GM19240 (cell line): ENCODE results near the gene IFT43.

ENCODE experiments used
- DNase-seq: peaks from one replicate; pipeline ENCODE4 v3.0.0; 2011; ENCODE audit warnings: low spot score; ENCODE audit not compliant: insufficient read length

IFT43 gene

DNA sequence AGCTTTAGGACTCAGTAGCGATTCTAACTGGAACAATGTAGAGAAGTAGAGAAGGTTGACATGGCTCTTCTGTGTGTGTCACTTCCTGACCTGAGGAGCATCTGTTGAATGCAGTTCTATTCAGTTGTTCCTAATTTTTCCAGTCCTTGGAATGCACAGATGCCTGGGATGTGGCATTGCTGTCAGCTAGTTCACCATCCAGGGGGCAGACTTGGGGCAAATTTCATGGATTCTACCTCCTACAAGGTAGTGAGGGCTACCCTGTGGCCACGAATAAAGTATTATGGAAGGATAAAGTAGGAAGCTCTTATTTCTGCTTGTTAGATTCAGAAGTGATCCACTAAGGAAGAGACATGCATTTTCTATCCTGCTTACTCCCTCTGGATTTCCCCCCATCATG, 91.8 kb downstream of the IFT43 start:
- DNase-seq, result no peak

GRCh38 chr14:76078501-76078900, 92.9 kb downstream of the IFT43 start:
- no peak for DNase-seq

- no peak for DNase-seq
These were observed 94.5 kb downstream of the IFT43 start for GRCh38 chr14:76080025-76080424.

GRCh38 chr14:76080471-76080870, 94.9 kb downstream of the IFT43 start:
- DNase-seq, result no peak

DNA sequence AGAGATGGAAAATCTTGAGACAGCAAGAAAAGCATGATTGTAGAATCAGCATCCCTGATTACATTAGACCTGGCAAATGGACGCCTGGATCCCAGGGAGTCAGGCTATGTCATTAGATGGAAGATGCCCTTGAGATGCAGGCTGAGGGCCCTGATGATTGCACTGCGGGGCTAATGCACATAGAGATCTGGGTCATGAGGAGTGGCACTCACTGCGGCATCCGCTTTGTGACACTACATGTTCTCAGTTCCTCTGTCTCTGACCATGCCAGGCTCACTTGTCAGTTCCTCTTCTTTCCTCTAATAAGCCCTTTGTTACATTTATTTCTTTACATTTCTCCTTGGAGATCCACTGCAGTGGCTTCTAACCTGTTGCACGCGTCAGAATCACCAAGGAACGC, 96.1 kb downstream of the IFT43 start:
- DNase-seq, result no peak

DNA sequence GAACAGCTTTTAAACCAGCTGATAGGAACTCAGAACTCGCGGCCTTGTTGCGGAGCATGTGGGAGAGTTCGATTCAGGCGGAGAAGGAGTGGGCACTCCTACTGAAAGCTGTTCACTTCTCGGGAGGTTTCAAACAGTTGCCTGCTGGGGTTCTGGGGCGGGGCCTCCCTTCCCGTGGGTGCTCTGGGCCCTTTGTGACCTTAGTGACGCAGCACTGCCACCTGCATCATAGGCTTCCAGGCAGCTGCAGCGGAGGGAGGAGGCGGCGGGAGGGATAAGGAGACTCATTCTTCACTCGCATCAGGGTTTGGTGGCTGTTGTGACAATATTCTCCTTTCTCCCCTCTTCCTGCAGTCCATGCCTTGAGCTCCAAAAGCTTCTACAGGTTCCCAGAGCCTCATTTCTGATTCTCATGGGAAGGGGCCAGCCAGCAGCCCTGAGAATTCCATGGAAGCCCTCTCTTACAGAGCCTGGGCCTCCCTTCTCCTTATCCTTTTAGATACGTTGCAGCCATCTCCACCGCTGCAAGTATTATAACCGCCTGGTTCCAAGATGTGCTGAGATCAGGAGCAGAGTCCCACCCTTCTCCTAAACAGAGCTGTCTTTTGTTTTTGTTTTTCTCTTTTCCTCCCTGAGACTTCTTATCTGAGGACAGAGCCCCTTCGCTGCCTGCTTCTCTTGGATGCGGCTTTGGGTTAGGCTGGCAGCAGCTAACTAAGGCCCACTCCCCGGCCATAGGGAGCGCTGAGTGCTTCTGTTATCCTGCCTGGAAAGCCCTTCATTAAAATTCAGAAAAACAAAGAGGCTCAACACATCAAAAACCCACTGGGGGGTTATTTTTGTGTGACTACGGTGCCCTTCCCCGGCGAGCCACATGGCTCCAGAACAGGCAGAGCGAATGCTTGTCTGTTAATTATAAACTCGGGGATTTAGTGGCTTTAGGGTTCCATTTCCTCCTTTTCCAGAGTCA, 98.5 kb downstream of the IFT43 start:
- DNase-seq, result no peak

DNA sequence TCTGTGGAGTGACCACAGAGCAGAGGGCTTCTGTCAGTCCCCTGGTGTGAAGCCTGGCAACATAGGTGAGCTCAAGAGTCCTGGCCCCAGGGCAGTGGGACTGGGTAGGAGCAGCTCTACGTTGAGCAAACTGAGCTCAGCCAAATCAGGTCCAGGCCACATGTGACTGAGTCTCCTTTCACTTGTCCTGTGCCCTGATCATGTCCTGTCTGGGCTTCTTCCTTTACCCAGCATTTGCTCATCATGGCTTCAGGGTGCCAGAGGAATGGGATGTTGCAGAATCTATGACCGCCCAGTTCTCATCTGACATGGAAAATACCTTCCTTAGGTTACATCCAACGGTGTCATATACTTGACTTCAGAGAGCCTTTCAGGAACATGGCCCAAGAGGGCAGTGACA, 99.8 kb downstream of the IFT43 start:
- DNase-seq, result no peak

DNA sequence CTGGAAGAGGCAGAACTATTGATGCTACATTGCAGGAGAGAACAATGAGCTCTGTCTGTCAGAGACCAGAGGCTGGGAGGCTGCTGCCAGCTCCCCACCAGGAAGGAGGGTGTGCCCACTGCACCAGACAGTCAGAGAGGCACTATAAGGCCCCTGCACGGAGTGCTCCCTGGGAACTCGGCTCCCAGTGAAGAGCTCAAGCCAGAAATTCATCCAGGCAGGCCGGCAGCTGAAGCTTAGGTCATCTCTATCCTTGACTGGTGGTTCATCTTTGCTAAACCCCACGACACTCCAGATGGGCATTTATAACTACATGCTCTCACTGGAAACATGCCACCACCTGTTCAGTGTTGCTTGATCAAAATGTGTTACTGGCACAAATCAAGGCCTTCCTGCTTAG, 101.1 kb downstream of the IFT43 start:
- DNase-seq, result no peak

DNA sequence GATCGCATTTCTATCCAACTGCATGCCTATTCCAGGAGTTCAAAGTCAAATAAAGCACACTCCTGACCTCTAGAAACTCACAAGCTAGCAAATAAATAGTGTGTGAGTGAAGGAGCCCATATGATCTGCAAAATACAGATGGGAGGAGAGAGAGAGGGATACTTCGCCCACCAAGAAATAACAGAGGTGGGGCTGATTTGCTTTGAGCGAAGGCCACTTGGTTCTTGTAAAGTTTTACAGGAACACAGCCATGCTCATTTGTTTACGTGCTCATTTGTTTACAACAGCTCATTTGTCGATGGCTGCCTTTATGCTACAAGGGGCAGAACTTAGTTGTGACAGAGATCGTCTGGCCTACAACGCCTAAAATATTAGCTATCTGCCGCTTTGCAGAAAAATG, 102.8 kb downstream of the IFT43 start:
- DNase-seq, result no peak

GRCh38 chr14:76088771-76089571, 103.4 kb downstream of the IFT43 start:
- DNase-seq, result no peak

- no peak for DNase-seq
These were observed 104.0 kb downstream of the IFT43 start for GRCh38 chr14:76089575-76089974.

DNA sequence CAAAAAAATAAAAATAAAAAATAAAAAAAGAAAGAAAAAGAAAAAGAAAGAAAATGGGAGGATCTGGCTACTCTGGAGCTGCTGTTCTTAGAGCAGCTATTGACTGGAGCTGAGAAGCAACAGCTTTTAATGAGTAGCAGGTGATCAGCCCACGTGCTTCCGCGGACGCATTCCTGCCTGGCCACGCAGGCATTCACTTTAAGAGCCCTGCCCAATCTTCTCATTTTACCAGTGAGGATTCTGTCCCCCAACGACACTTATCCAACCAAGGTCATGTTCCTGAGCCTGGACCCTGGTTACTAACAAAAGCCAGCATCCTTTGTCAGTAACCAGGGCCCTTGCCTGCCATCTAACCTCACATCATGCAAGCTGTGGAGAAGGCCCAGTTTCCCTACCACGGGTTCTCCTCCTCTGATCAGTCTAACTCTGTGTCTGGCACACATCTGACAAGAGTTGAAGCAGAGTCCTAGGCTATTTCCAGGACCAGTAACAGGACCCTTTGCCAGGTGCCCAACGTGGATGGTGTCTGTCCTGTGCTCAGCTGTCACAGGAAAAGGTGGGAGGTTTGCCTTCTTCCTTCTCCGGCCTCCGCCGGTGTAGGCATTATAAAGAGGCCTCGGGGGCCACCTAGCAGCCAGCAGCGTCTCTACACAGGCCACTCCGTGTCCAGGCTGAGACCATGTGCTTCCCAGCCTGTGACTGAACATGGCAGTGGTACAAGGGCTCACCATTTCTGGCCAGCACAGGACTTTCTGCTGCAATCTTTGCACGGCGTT, 105.2 kb downstream of the IFT43 start:
- no peak for DNase-seq

DNA sequence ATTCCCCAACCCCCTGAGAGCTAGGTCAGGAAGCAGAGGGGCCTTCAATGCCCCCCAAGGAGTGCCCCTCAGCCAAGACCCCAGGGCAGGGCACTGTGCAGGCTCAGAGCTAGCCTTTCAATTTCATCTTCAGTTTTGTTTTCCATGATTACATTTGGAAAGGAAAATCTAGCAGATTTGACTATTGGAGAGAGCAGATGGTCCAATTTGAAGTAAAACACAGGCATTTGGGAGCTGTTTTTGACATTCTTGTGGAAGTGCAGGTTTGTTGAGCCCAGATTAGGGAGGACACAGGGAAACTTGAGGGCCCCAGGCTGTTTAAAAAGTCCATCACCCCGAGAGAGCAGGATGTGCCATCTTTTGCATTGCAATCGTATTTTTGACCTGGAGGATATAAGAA, 107.5 kb downstream of the IFT43 start:
- no peak for DNase-seq

DNA sequence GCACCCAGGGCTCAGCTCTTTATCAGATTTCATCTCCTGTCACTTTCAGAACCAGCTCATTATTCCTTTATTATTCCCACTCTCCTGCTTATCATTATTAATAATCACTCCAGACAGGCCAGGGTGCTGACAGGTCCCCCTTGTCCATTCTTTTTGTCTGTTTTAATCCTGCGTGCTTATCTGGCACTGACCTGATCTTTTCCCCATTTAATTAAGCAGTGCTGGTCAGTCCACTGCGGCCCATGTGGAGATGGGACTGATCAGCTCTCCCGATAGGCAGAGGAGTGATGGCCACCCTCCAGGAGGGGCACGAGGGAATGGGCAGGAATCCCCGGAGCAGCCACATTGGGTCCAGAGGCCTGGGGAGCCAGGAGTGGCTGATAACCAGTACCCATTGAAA, 110.7 kb downstream of the IFT43 start:
- no peak for DNase-seq

GRCh38 chr14:76097547-76097946, 112.0 kb downstream of the IFT43 start:
- DNase-seq, result no peak

DNA sequence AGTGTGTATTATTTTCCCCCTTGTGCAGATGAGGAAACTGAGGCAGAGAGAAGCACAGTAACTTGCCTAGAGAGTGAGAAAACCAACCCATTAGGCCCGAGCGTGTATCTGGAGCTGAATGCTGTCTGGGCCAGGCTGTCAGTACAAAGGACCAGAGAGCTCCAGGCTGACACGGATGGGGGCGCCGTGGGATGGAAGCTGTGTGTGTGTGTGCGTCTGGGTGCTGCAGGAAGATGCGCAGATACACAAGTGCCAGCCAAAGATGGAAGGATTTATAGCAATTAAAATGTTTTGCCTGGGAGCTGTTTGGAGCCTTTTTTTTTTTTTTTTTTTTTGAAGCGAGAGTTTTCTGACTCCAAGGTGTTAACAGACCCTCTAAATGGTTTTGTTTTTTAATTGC, 112.5 kb downstream of the IFT43 start:
- no peak for DNase-seq

DNA sequence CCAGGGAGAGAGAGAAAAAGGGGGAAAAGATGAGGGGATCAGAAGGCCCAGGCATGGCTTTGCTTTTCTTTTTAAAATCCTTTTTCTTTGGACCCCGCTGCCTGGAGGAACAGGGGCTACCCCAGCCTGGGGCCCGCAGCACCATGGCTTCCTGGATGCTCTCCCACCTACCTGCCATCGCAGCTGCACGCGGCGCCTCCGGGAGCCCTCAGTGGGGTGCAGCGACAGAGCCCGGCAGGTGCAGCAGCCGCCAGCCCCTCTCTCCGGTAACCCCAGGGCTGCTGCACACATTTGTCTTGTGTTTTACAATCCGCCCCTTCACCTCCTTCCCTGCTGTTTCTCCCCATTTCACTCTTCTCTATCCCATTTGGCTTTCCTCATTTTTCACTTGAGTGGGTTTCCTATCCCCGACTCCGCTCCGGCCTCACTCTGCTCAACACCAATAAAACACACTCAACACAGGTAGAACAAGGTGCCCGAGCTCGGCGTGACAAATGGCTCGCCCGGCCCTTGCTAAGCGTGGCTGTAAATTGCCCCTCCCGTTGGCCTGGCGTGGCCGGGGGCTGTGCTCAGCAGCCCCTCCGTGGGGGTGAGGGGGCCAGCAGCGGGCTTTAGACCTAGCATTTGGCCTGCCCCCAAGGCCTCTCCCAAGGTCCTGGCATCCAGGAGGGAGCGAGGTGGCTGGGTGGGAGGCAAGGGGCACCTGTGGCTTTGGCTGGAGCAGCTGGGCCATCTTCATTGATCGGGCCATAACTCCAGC, 113.5 kb downstream of the IFT43 start:
- no peak for DNase-seq

DNA sequence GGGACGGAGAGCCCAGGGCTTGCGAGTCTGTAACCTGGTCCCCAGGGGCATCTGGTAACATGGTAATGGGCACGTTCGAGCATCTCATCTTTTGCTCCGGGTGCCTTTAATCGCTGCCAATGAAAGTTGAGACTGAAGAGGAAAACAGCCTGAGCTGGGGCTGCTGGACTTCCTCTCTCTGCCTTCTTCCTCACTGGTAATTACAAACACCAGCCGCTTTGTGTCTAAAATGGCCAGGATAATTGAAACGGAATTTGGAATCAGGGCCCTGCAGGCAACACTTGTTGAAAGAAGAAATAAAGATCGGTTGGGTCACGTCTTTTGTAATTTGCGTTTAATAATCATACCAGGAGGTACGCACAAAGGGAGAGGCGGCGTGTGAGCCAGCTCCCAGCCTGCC, 114.7 kb downstream of the IFT43 start:
- no peak for DNase-seq

DNA sequence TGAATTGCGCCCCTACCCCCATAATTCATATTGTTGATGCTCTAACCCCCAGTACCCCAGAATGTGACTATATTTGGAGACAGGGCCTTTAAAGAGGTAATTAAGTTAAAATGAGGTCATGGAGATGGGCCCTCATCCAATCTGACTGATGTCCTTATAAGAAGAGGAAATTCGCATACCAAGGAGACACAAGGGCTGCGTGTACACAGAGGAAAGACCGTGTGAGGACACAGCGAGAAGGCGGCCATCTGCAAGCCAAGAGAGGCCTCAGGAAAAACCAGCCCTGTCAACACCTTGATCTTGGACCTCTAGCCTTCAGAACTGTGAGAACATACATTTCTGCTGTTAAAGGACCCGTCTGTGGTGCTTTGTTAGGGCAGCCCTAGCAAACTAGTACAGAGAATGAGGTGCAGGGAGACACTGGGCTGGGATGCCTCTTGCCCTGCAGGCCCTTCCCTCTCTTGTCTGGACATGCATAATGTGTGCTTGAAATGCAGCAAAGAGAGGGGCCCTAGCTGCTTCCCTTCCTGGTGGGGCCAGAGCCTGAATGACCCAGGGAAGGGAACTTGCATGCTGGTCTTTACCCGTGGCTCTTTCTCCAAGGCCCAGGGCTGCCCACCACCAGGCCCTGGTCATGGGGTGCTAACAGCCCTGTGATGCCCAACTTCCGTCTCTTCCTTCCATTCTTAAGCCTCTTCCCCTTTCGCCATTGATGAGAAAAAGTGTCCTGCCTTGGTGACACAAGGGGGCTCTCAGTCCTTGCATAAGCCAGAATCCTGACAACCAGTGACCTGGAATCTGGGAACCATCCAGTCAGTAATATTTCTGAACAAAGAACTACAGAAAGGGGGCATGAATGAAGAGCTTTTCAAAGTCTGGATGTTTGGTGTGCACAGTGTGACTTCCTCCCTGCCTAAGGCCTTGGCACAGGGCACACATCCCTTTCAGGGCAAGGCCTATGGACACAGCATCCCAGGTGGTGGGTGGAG, 116.1 kb downstream of the IFT43 start:
- DNase-seq, result no peak
